Osteoblast (primary cell): ENCODE data around the gene TM4SF4. TPM values are rescaled to one million over a fixed set of nuclear protein-coding genes. Genes with fewer than 3 reads are reported as not detected.

Source experiments
- DNase-seq: peaks from one replicate; pipeline ENCODE4 v3.0.0; 2011; ENCODE audit warnings: low spot score, mixed read lengths; ENCODE audit not compliant: insufficient read length; ENCODE audit errors: missing footprints
- H2AFZ ChIP-seq: 2 replicates; pipeline ENCODE4 v1.6.0; 2011; ENCODE audit warnings: mild to moderate bottlenecking, low read length
- H3K27ac ChIP-seq: 2 replicates; pipeline ENCODE4 v1.5.1; 2011; ENCODE audit warnings: mild to moderate bottlenecking, low read depth, low read length, moderate library complexity
- H3K27me3 ChIP-seq: 2 replicates; pipeline ENCODE4 v1.6.0; 2012; ENCODE audit warnings: mild to moderate bottlenecking, control low read depth, inconsistent platforms, low read length, moderate library complexity; ENCODE audit not compliant: insufficient read depth
- H3K36me3 ChIP-seq: 2 replicates; pipeline ENCODE4 v1.5.1; 2011; ENCODE audit warnings: mild to moderate bottlenecking, low read length, control low read depth, moderate library complexity; ENCODE audit not compliant: insufficient read depth
- H3K4me1 ChIP-seq: 2 replicates; pipeline ENCODE4 v1.5.1; 2011; ENCODE audit warnings: mild to moderate bottlenecking, low read length, control low read depth, moderate library complexity; ENCODE audit not compliant: insufficient read depth
- H3K4me2 ChIP-seq: 2 replicates; pipeline ENCODE4 v1.6.0; 2011; ENCODE audit warnings: mild to moderate bottlenecking, low read length; ENCODE audit not compliant: insufficient read depth
- H3K4me3 ChIP-seq: fragments of 200-600 bp; sonication (generic); 3 replicates; pipeline ENCODE4 v1.5.1; 2012; ENCODE audit warnings: mild to moderate bottlenecking, low read length, inconsistent platforms; ENCODE audit not compliant: insufficient read depth
- H3K79me2 ChIP-seq: 2 replicates; pipeline ENCODE4 v1.6.0; 2012; ENCODE audit warnings: mild to moderate bottlenecking, low read length, control low read depth, inconsistent platforms; ENCODE audit not compliant: insufficient read depth
- H3K9me3 ChIP-seq: 2 replicates; pipeline ENCODE4 v1.5.1; 2011; ENCODE audit warnings: low read depth, low read length, control low read depth
- H4K20me1 ChIP-seq: 2 replicates; pipeline ENCODE4 v1.6.0; 2012; ENCODE audit warnings: mild to moderate bottlenecking, low read length, control low read depth; ENCODE audit not compliant: insufficient read depth
- CTCF ChIP-seq: IDR thresholded peaks from 2 replicates; pipeline ENCODE4 v1.5.1; 2011; ENCODE audit warnings: mild to moderate bottlenecking, low read depth, low read length, moderate library complexity; ENCODE audit errors: extremely low read depth
- total RNA-seq: library from RNA; depleted of rRNA; stranded (reverse); fragments of >200 nt; gene quantifications from 2 replicates; pipeline ENCODE4 v1.2.3, GENCODE V29; 2012

TM4SF4 gene
- total RNA-seq, 1 donor: not detected

GRCh38 chr3:149468504-149469212 lies 5.8 kb upstream of the TM4SF4 start:
- no peak for DNase-seq
- Histone ChIP-seq H3K27ac (peak overlapping the region; percentile 15), H3K4me2 (no peak overlapping the region), H3K9me3 (no peaks in the 10 kb centered on the region), H3K36me3 (no peaks in the 10 kb centered on the region), H3K4me1 (peaks cover 65% of the 10 kb centered on the region), H2AFZ (peak overlapping the region; percentile 27), H3K27me3 (no peaks in the 10 kb centered on the region), H4K20me1 (no peaks in the 10 kb centered on the region), H3K4me3 (no peak overlapping the region), H3K79me2 (no peaks in the 10 kb centered on the region)
- TF ChIP-seq CTCF: no peak

- Histone ChIP-seq H3K27ac (peak overlapping the region; percentile 65), H3K4me1 (peaks cover 75% of the 10 kb centered on the region), H4K20me1 (no peaks in the 10 kb centered on the region), H3K27me3 (no peaks in the 10 kb centered on the region), H3K36me3 (no peaks in the 10 kb centered on the region), H3K9me3 (no peaks in the 10 kb centered on the region), H2AFZ (peak overlapping the region; percentile 45), H3K4me2 (no peak overlapping the region), H3K79me2 (no peaks in the 10 kb centered on the region), H3K4me3 (no peak overlapping the region)
- TF ChIP-seq CTCF: no peak
- no peak for DNase-seq
Measured at GRCh38 chr3:149470381-149470780, 4.1 kb upstream of the TM4SF4 start.

GRCh38 chr3:149472030-149472797 lies 2.3 kb upstream of the TM4SF4 start:
- H3K36me3 ChIP-seq: no peaks in the 10 kb centered on the region
- H3K9me3 ChIP-seq: no peaks in the 10 kb centered on the region
- no peak for TF ChIP-seq CTCF
- H3K4me3 ChIP-seq: no peak overlapping the region
- no peak overlapping the region for H2AFZ ChIP-seq
- peak overlapping the region; percentile 28 for H3K4me2 ChIP-seq
- H4K20me1 ChIP-seq: no peaks in the 10 kb centered on the region
- H3K4me1 ChIP-seq: peaks cover 56% of the 10 kb centered on the region
- no peaks in the 10 kb centered on the region for H3K27me3 ChIP-seq
- H3K79me2 ChIP-seq: no peaks in the 10 kb centered on the region
- no peak for DNase-seq
- peak overlapping the region; percentile 67 for H3K27ac ChIP-seq
